Body of pancreas (tissue), 4 donors: ENCODE results near the gene RNF212B. TPM values are rescaled to one million over a fixed set of nuclear protein-coding genes. Genes with fewer than 3 reads are reported as not detected.
"Not testable (repeated sequence)": the region's sequence is repeated elsewhere in the genome, so short reads cannot be mapped to it uniquely, and the experiment has no call there.

Experiments
- ATAC-seq: fragments of 150-250 bp; one replicate; pipeline ENCODE4 v1.9.1; 2016
- DNase-seq, 4 donors: peaks; one replicate each; pipeline ENCODE4 v3.0.0-alpha.2; 2019
- H3K27ac ChIP-seq, 4 donors: fragments of 200-600 bp; sonication (generic); 1 replicate in 3 of 4; 2 replicates in 1 of 4; pipeline versions ENCODE4 v1.5.1 to v1.6.1; 2016 to 2019; ENCODE audit warnings: mild to moderate bottlenecking in 1 of 4, mixed read lengths in 1 of 4, moderate library complexity in 1 of 4
- H3K27me3 ChIP-seq, 2 donors: fragments of 200-600 bp; sonication (generic); one replicate each; pipeline ENCODE4 v1.6.0; 2016; ENCODE audit warnings: mild to moderate bottlenecking in 1 of 2
- H3K36me3 ChIP-seq, 2 donors: fragments of 200-600 bp; sonication (generic); replicated peaks in 1 of 2; 2 replicates each; pipeline ENCODE4 v1.5.1; 2016; ENCODE audit warnings: low read depth in 2 of 2; ENCODE audit not compliant: insufficient read depth in 1 of 2
- H3K4me1 ChIP-seq: fragments of 200-600 bp; sonication (generic); one replicate; pipeline ENCODE4 v1.6.0; 2016
- H3K4me3 ChIP-seq, 2 donors: fragments of 200-600 bp; sonication (generic); 1 replicate in 1 of 2; 2 replicates in 1 of 2; pipeline ENCODE4 v1.5.1; 2016 to 2019
- H3K9me3 ChIP-seq, 3 donors: fragments of 200-600 bp; sonication (generic); 1 replicate in 2 of 3; 2 replicates in 1 of 3; pipeline ENCODE4 v1.5.1; 2016
- POLR2A ChIP-seq, 3 donors: fragments of 450-650 bp; IDR thresholded peaks; one replicate each; pipeline ENCODE4 v1.6.1; 2016; ENCODE audit warnings: antibody characterized with exemption in 3 of 3, mild to moderate bottlenecking in 2 of 3
- WGBS, 2 donors: methylation state at CpG; one replicate each; pipeline ENCODE4 v1.1.5; 2017; 5-methylcytosine and 5-hydroxymethylcytosine counted together
- intact Hi-C: fragments of 100-400 bp; cut with DNase I; formaldehyde crosslinking; loops from one replicate; pipeline ENCODE4 v1.15.1; 2023
- total RNA-seq, 2 donors: library from RNA; depleted of rRNA; stranded (reverse); fragments of >200 nt; gene quantifications; one replicate each; pipeline ENCODE4 v1.1.0, GENCODE V29; 2016
- TF ChIP-seq, protein P1 (sequence below), 7 experiments: fragments of 450-650 bp in 4 of 7; fragments of 200-600 bp in 3 of 7; sonication (generic) in 3 of 7; IDR thresholded peaks; one replicate each; pipeline ENCODE4 v1.5.1; 2016 to 2019; ENCODE audit warnings: antibody characterized with exemption in 7 of 7

RNF212B gene
- total RNA-seq, 2 donors from 2014 or later, result not detected

DNA sequence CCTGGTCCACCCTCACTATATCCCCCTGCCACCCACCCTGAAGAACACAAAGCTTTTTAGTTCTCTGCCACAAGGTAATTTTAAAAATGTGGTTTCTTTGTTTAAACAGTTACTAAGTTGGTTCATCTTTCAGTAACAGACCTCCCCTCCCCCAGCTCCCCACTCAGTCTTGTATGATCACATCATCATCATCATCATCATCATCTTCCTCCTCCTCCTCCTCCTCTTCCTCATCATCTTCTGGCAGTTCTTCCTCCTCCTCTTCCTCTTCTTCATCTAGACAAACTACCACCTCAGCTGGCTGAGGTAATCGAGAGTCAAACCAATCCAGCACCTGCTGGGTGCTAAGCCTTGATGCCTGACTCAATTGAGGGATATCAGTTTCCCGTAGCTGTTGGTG, 37.7 kb downstream of the RNF212B start:
- DNase-seq (no peak), ATAC-seq (no peak)
- 81 to 89% methylated on average over 2 of the region's 2 CpGs for WGBS, 2 donors
- H3K27me3 ChIP-seq, result no peaks in the 10 kb centered on the region
- H3K4me1 ChIP-seq, result no peaks in the 10 kb centered on the region
- H3K36me3 ChIP-seq, result no peaks in the 10 kb centered on the region
- TF ChIP-seq, protein P1, sequence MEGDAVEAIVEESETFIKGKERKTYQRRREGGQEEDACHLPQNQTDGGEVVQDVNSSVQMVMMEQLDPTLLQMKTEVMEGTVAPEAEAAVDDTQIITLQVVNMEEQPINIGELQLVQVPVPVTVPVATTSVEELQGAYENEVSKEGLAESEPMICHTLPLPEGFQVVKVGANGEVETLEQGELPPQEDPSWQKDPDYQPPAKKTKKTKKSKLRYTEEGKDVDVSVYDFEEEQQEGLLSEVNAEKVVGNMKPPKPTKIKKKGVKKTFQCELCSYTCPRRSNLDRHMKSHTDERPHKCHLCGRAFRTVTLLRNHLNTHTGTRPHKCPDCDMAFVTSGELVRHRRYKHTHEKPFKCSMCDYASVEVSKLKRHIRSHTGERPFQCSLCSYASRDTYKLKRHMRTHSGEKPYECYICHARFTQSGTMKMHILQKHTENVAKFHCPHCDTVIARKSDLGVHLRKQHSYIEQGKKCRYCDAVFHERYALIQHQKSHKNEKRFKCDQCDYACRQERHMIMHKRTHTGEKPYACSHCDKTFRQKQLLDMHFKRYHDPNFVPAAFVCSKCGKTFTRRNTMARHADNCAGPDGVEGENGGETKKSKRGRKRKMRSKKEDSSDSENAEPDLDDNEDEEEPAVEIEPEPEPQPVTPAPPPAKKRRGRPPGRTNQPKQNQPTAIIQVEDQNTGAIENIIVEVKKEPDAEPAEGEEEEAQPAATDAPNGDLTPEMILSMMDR (IDR thresholded peaks at IDR 0.05), result no peak
- no peak overlapping the region for H3K4me3 ChIP-seq
- H3K9me3 ChIP-seq, result no peaks in the 10 kb centered on the region
- H3K27ac ChIP-seq, result no peak overlapping the region
- intact Hi-C loops, result no loop called here

DNA sequence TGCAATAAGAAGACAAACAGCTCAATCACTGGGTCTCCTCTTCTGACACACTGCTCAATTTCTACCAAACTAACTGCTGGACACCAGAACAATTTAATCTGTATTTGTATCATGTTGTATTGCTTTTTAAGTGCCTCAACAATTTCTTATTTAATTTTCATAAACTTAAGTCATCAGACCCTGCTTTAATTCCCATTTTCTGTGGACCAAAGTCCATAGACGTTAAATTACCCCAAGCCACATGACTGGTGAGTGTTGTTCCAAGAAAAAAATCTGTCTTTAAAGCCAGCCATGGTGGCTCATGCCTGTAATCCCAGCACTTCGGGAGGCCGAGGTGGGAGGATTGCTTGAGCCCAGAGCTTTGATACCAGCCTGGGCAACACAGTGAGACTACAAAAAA, 39.5 kb downstream of the RNF212B start:
- 69 to 76% methylated on average over 3 of the region's 3 CpGs for WGBS, 2 donors
- no peaks in the 10 kb centered on the region for H3K27me3 ChIP-seq
- ATAC-seq, result no peak
- no peaks in the 10 kb centered on the region for H3K9me3 ChIP-seq
- intact Hi-C loops, result no loop called here
- no peak for DNase-seq
- no peaks in the 10 kb centered on the region for H3K36me3 ChIP-seq
- TF ChIP-seq POLR2A (IDR thresholded peaks at IDR 0.05), result no peak
- TF ChIP-seq, protein P1 (IDR thresholded peaks at IDR 0.05), result no peak
- H3K4me3 ChIP-seq, result no peak overlapping the region
- no peak overlapping the region for H3K27ac ChIP-seq
- no peaks in the 10 kb centered on the region for H3K4me1 ChIP-seq

DNA sequence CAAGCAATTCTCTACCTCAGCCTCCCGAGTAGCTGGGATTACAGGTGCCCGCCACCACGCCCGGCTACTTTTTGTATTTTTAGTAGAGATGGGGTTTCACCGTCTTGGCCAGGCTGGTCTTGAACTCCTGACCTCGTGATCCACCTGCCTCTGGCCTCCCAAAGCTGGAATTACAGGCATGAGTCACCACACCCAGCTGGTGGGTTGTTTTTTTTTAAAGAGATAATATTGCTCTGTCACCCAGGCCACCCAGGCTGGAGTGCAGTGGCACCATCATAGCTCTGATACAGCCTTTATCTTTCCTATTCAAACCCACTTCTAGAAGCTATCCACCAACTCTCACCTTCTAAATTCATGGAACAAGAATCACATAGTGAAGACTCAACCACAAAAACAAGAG, 40.2 kb downstream of the RNF212B start:
- ATAC-seq, result not testable (repeated sequence)
- WGBS, 2 donors, result 97% methylated on average over 6 of the region's 6 CpGs

DNA sequence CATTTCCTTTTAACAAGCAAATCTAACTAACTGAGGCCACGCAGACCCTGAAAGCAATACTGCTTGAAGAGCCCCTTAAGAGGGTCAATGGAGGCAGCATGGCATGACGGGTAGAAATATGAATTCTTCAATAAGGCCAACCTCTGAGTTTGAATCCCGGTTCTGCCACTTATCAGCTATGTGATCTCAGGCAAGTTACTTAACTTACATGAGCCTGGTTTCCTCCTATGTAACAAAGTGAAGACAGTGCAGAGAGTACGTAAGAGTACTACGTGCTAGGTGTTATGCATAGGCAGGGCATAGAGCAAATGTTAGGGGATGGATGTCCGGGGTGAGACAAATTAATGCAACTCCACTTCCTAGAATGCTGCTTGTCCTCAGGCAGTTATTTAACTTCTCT, 43.5 kb downstream of the RNF212B start:
- Histone ChIP-seq H3K27me3 (no peaks in the 10 kb centered on the region), H3K4me3 (no peak overlapping the region), H3K9me3 (no peaks in the 10 kb centered on the region), H3K36me3 (no peaks in the 10 kb centered on the region), H3K27ac (no peak overlapping the region), H3K4me1 (peaks cover 17% of the 10 kb centered on the region)
- TF ChIP-seq POLR2A (IDR thresholded peaks at IDR 0.05), result no peak
- TF ChIP-seq, protein P1 (IDR thresholded peaks at IDR 0.05), result no peak
- WGBS, 2 donors, result 91 to 93% methylated on average over 6 of the region's 6 CpGs
- ATAC-seq, result no peak
- no peak for DNase-seq
- intact Hi-C loops, result no loop called here

More for the DNA sequence above, 40.2 kb downstream of the RNF212B start:
- H3K4me3 ChIP-seq, intact Hi-C loops, DNase-seq, H3K9me3 ChIP-seq, H3K36me3 ChIP-seq, H3K27me3 ChIP-seq, H3K27ac ChIP-seq, H3K4me1 ChIP-seq: not testable (repeated sequence)

GRCh38 chr14:23284654-23285529, 47.2 kb downstream of the RNF212B start:
- H3K4me1 ChIP-seq, result peaks cover 31% of the 10 kb centered on the region
- H3K36me3 ChIP-seq, result no peaks in the 10 kb centered on the region
- peak overlapping the region; percentile 72 to 86 for H3K4me3 ChIP-seq
- WGBS, 2 donors, result 24 to 25% methylated on average over 9 of the region's 9 CpGs
- H3K27me3 ChIP-seq, result no peaks in the 10 kb centered on the region
- H3K27ac ChIP-seq, result peak overlapping the region; percentile 76 to 95 (median 93)
- DNase-seq (no peak), ATAC-seq (no peak)
- no peaks in the 10 kb centered on the region for H3K9me3 ChIP-seq
- intact Hi-C loops, result no loop called here
- TF ChIP-seq POLR2A (IDR thresholded peaks at IDR 0.05), result no peak
- TF ChIP-seq, protein P1 (IDR thresholded peaks at IDR 0.05), result no peak
